Osteoblast (primary cell): ENCODE data around the gene MFSD6L. TPM values are rescaled to one million over a fixed set of nuclear protein-coding genes. Genes with fewer than 3 reads are reported as not detected.
A peak's percentile ranks its signal among the peaks of the same experiment; 100 is the strongest.

Source experiments
- DNase-seq: peaks from one replicate; pipeline ENCODE4 v3.0.0; 2011; ENCODE audit warnings: low spot score, mixed read lengths; ENCODE audit not compliant: insufficient read length; ENCODE audit errors: missing footprints
- H2AFZ ChIP-seq: 2 replicates; pipeline ENCODE4 v1.6.0; 2011; ENCODE audit warnings: mild to moderate bottlenecking, low read length
- H3K27ac ChIP-seq: 2 replicates; pipeline ENCODE4 v1.5.1; 2011; ENCODE audit warnings: mild to moderate bottlenecking, low read depth, low read length, moderate library complexity
- H3K27me3 ChIP-seq: 2 replicates; pipeline ENCODE4 v1.6.0; 2012; ENCODE audit warnings: mild to moderate bottlenecking, control low read depth, inconsistent platforms, low read length, moderate library complexity; ENCODE audit not compliant: insufficient read depth
- H3K36me3 ChIP-seq: 2 replicates; pipeline ENCODE4 v1.5.1; 2011; ENCODE audit warnings: mild to moderate bottlenecking, low read length, control low read depth, moderate library complexity; ENCODE audit not compliant: insufficient read depth
- H3K4me1 ChIP-seq: 2 replicates; pipeline ENCODE4 v1.5.1; 2011; ENCODE audit warnings: mild to moderate bottlenecking, low read length, control low read depth, moderate library complexity; ENCODE audit not compliant: insufficient read depth
- H3K4me2 ChIP-seq: 2 replicates; pipeline ENCODE4 v1.6.0; 2011; ENCODE audit warnings: mild to moderate bottlenecking, low read length; ENCODE audit not compliant: insufficient read depth
- H3K4me3 ChIP-seq: fragments of 200-600 bp; sonication (generic); 3 replicates; pipeline ENCODE4 v1.5.1; 2012; ENCODE audit warnings: mild to moderate bottlenecking, low read length, inconsistent platforms; ENCODE audit not compliant: insufficient read depth
- H3K79me2 ChIP-seq: 2 replicates; pipeline ENCODE4 v1.6.0; 2012; ENCODE audit warnings: mild to moderate bottlenecking, low read length, control low read depth, inconsistent platforms; ENCODE audit not compliant: insufficient read depth
- H3K9me3 ChIP-seq: 2 replicates; pipeline ENCODE4 v1.5.1; 2011; ENCODE audit warnings: low read depth, low read length, control low read depth
- H4K20me1 ChIP-seq: 2 replicates; pipeline ENCODE4 v1.6.0; 2012; ENCODE audit warnings: mild to moderate bottlenecking, low read length, control low read depth; ENCODE audit not compliant: insufficient read depth
- CTCF ChIP-seq: IDR thresholded peaks from 2 replicates; pipeline ENCODE4 v1.5.1; 2011; ENCODE audit warnings: mild to moderate bottlenecking, low read depth, low read length, moderate library complexity; ENCODE audit errors: extremely low read depth
- total RNA-seq: library from RNA; depleted of rRNA; stranded (reverse); fragments of >200 nt; gene quantifications from 2 replicates; pipeline ENCODE4 v1.2.3, GENCODE V29; 2012

MFSD6L gene
- total RNA-seq, 1 donor, result not detected

DNA sequence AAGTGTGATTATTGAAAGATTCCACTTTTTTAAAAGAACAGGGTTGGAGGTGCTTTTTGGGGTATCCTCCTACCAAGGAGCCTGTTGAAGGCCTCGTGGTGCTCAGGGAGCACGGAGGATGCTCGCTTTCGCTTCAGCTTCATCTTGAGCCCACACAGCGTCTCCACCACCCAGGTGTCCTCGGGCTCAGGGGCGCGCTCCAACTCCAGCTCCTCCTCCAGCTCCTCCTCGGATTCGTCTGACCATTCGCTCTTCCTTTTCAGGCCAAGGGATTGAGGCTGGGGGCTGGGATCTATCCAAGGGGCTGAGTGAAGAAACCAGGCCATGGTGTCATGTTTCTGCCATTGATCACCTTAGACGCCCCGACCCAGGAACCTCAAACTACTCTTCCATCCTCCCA is 42.0 kb downstream of the MFSD6L start:
- TF ChIP-seq CTCF, result no peak
- no peaks in the 10 kb centered on the region for H3K9me3 ChIP-seq
- H4K20me1 ChIP-seq, result no peaks in the 10 kb centered on the region
- H3K27ac ChIP-seq, result no peak overlapping the region
- no peaks in the 10 kb centered on the region for H3K36me3 ChIP-seq
- peaks cover 25% of the 10 kb centered on the region for H3K27me3 ChIP-seq
- no peaks in the 10 kb centered on the region for H3K4me1 ChIP-seq
- no peak for DNase-seq
- no peak overlapping the region for H2AFZ ChIP-seq
- H3K79me2 ChIP-seq, result no peaks in the 10 kb centered on the region
- no peak overlapping the region for H3K4me3 ChIP-seq
- no peak overlapping the region for H3K4me2 ChIP-seq

GRCh38 chr17:8755590-8756255 is 43.4 kb downstream of the MFSD6L start:
- Histone ChIP-seq H2AFZ (no peak overlapping the region), H3K36me3 (no peaks in the 10 kb centered on the region), H3K27ac (no peak overlapping the region), H3K27me3 (peaks cover 14% of the 10 kb centered on the region), H3K4me1 (no peaks in the 10 kb centered on the region), H3K79me2 (no peaks in the 10 kb centered on the region), H3K9me3 (no peaks in the 10 kb centered on the region), H3K4me2 (no peak overlapping the region), H4K20me1 (no peaks in the 10 kb centered on the region), H3K4me3 (no peak overlapping the region)
- no peak for DNase-seq
- no peak for TF ChIP-seq CTCF

GRCh38 chr17:8754890-8755289 is 44.3 kb downstream of the MFSD6L start:
- TF ChIP-seq CTCF, result no peak
- no peak for DNase-seq
- H2AFZ ChIP-seq, result no peak overlapping the region
- no peak overlapping the region for H3K4me2 ChIP-seq
- no peaks in the 10 kb centered on the region for H3K36me3 ChIP-seq
- no peak overlapping the region for H3K4me3 ChIP-seq
- peaks cover 14% of the 10 kb centered on the region for H3K27me3 ChIP-seq
- no peaks in the 10 kb centered on the region for H3K79me2 ChIP-seq
- H3K4me1 ChIP-seq, result no peaks in the 10 kb centered on the region
- no peaks in the 10 kb centered on the region for H4K20me1 ChIP-seq
- no peak overlapping the region for H3K27ac ChIP-seq
- H3K9me3 ChIP-seq, result no peaks in the 10 kb centered on the region

DNA sequence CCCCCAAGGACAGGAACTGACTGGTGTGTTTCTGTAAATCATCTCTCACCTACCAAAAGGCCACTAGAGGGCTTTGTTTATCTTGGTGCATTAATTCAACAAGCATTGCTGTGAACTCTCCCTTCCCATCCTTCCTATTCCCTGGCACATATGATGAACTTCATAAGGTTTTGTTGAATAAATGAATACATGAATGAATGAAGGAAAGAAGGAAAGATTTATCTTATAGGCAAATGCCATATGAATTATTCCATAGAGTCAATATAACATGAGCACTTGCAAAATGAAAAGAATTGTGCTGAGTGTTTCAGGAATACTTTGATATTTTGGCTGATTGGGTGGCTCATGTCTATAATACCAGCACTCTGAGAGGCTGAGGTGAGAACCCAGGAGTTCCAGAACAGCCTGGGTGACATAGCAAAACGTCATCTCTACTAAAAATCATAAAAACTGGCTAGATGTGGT is 45.2 kb downstream of the MFSD6L start:
- Histone ChIP-seq H3K4me1 (no peaks in the 10 kb centered on the region), H3K9me3 (no peaks in the 10 kb centered on the region), H4K20me1 (no peaks in the 10 kb centered on the region), H3K27ac (no peak overlapping the region), H2AFZ (no peak overlapping the region), H3K27me3 (peaks cover 11% of the 10 kb centered on the region), H3K4me3 (no peak overlapping the region), H3K36me3 (no peaks in the 10 kb centered on the region), H3K79me2 (no peaks in the 10 kb centered on the region), H3K4me2 (no peak overlapping the region)
- peak; percentile 63 for TF ChIP-seq CTCF
- DNase-seq, result peak; percentile 90
